Activated CD4-positive, alpha-beta T cell treated with anti-CD3 and anti-CD28 coated beads for 36 hours (primary cell): ENCODE measurements around the gene MLEC. TPM values are rescaled to one million over a fixed set of nuclear protein-coding genes. Genes with fewer than 3 reads are reported as not detected.

ENCODE experiments used
- ATAC-seq: fragments of 200-7000 bp; cut with Tn5 transposase; one replicate; pipeline ENCODE4 v1.10.0; 2021; ENCODE audit warnings: mild to moderate bottlenecking, moderate library complexity
- CTCF ChIA-PET: fragments of 350-600 bp; sonication (Branson Sonifier 250); formaldehyde crosslinking; loops from one replicate; lab custom pipeline; 2021; ENCODE audit warnings: antibody characterized with exemption; lab: Charles Lee
- POLR2A ChIA-PET: fragments of 350-600 bp; sonication (Branson Sonifier 250); formaldehyde crosslinking; loops from one replicate; lab custom pipeline; 2021; ENCODE audit warnings: antibody characterized with exemption, inconsistent platforms; lab: Charles Lee
- DNase-seq: peaks from one replicate; pipeline ENCODE4 v3.0.0-alpha.2; 2020
- H3K27ac Mint-ChIP-seq: one replicate; pipeline ENCODE4 v1.8.0; 2021; ENCODE audit warnings: mixed read lengths
- H3K27me3 Mint-ChIP-seq: one replicate; pipeline ENCODE4 v1.8.0; 2021; ENCODE audit warnings: mixed read lengths
- H3K36me3 Mint-ChIP-seq: one replicate; pipeline ENCODE4 v1.8.0; 2021; ENCODE audit warnings: low read depth, mixed read lengths
- H3K4me1 Mint-ChIP-seq: one replicate; pipeline ENCODE4 v1.8.0; 2021; ENCODE audit warnings: mixed read lengths
- H3K4me3 Mint-ChIP-seq: one replicate; pipeline ENCODE4 v1.8.0; 2021; ENCODE audit warnings: mild to moderate bottlenecking, moderate library complexity, mixed read lengths
- H3K9me3 Mint-ChIP-seq: one replicate; pipeline ENCODE4 v1.8.0; 2021; ENCODE audit warnings: low read depth, mixed read lengths
- intact Hi-C, 2 experiments: fragments of 100-400 bp; cut with DNase I in 1 of 2; cut with micrococcal nuclease in 1 of 2; formaldehyde crosslinking; loops; one replicate each; pipeline versions ENCODE4 v1.14.2 to v1.15.1; 2022 to 2024; cut with DNase I, micrococcal nuclease
- total RNA-seq, 2 experiments: library from RNA; stranded (reverse); gene quantifications; one replicate each; pipeline ENCODE4 v1.2.3, GENCODE V29; 2021

Gene MLEC
- total RNA-seq, 2 experiments from 2014 or later = 70.6 to 89.5 TPM

DNA sequence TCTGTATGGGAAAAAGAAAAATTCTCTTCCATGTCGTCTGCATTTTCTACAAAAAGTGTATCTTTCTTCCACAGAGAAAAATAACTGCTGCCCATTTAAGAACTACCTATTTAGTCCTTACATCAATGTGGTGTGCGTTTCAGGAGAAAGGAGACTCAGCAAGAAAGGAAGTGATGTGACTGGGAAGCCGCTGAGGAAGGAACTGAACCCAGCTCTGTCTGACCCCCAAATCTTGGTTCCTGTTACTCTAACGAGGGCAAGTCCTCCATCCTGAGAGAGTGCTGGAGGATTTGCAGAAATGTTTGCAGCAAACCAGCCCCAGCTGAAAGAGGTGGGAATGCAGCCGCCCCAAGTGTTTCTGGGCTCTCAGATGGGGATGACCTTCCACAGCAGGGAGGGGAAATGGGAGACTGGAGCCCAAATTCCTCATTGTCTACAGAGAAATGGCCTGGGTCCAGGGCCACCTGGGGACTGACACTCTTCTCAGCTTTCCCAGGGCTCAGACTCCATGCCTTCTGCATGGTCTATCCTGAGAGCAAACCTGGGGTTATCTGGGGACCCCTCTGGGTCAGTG, 6.7 kb upstream of the MLEC start:
- no peaks in the 10 kb centered on the region for H3K27me3 Mint-ChIP-seq

DNA sequence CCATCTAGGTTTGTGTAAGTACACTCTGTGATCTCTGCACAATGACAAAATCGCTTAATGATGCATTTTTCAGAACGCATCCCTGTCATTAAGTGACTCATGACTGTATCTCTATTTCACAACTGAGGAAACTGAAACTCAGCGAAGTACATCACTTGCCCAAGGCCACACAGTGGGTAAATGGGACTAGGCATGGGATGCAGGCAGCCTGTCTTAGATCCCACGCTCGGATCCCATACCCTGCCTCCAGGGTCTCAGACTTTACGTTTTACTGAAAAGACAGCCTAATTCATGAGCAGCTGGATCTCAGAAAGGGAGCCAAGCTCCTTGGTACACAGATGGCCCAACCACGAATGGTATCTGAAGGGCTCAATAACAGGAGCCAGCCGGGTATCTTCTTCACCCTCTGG, 2.4 kb upstream of the MLEC start:
- peak; percentile 6 for ATAC-seq
- POLR2A ChIA-PET = no interaction called here
- H3K27me3 Mint-ChIP-seq = no peaks in the 10 kb centered on the region
- no peak overlapping the region for H3K4me3 Mint-ChIP-seq
- peak; percentile 31 for DNase-seq
- CTCF ChIA-PET = interaction anchor here (0.8 to 1.5 kb wide), 2 partner anchors 11 to 37 kb away, joined by 3 read pairs; no protein-coding TSS in a partner anchor
- intact Hi-C loops = no loop called here
- peaks cover 27% of the 10 kb centered on the region for H3K4me1 Mint-ChIP-seq
- H3K27ac Mint-ChIP-seq = peak overlapping the region; percentile 33
- no peaks in the 10 kb centered on the region for H3K9me3 Mint-ChIP-seq
- H3K36me3 Mint-ChIP-seq = peaks cover 4% of the 10 kb centered on the region

More for the DNA sequence above, 6.7 kb upstream of the MLEC start:
- no peaks in the 10 kb centered on the region for H3K36me3 Mint-ChIP-seq
- intact Hi-C loops = no loop called here
- DNase-seq (no peak), ATAC-seq (no peak)
- H3K4me1 Mint-ChIP-seq = peaks cover 19% of the 10 kb centered on the region
- H3K4me3 Mint-ChIP-seq = no peak overlapping the region
- ChIA-PET CTCF (interaction anchor here (3.1 kb wide), 1 partner anchor 31 kb away, joined by 18 read pairs; no protein-coding TSS in a partner anchor), POLR2A (no interaction called here)
- H3K9me3 Mint-ChIP-seq = no peaks in the 10 kb centered on the region
- no peak overlapping the region for H3K27ac Mint-ChIP-seq

DNA sequence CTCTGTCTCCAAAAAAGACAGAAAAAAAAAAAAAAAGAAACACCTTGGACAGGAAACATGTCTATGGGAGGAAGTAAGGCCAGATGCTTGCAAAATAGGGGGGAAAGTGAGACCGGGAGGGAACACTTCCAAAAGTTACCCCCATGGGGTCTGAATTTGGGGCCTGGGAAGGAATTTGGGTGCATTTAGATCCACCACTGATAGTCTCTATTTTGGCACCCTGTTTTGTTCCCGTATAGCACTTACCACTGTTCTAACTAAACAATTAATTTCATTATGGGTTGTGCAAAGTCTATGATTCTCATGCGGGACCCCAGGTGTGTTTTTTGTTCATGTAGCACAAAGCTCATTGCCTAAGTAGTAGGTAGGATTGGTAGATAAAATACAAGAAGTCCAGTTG, 1.4 kb upstream of the MLEC start:
- H3K9me3 Mint-ChIP-seq = no peaks in the 10 kb centered on the region
- H3K27ac Mint-ChIP-seq = peak overlapping the region; percentile 73
- DNase-seq = no peak
- CTCF ChIA-PET = interaction anchor here (1.5 kb wide), 2 partner anchors 12 to 38 kb away, joined by 3 to 7 read pairs; no protein-coding TSS in a partner anchor
- ATAC-seq = no peak
- H3K4me3 Mint-ChIP-seq = peak overlapping the region; percentile 81
- intact Hi-C loops = loop anchor here in 1 of 2 experiments (5.0 kb wide), 4 partner anchors 447 to 1117 kb away; partner anchors contain the start of genes BICDL1, P2RX4, P2RX7 and SETD1B
- peaks cover 6% of the 10 kb centered on the region for H3K36me3 Mint-ChIP-seq
- H3K27me3 Mint-ChIP-seq = no peaks in the 10 kb centered on the region
- POLR2A ChIA-PET = no interaction called here
- peaks cover 35% of the 10 kb centered on the region for H3K4me1 Mint-ChIP-seq

DNA sequence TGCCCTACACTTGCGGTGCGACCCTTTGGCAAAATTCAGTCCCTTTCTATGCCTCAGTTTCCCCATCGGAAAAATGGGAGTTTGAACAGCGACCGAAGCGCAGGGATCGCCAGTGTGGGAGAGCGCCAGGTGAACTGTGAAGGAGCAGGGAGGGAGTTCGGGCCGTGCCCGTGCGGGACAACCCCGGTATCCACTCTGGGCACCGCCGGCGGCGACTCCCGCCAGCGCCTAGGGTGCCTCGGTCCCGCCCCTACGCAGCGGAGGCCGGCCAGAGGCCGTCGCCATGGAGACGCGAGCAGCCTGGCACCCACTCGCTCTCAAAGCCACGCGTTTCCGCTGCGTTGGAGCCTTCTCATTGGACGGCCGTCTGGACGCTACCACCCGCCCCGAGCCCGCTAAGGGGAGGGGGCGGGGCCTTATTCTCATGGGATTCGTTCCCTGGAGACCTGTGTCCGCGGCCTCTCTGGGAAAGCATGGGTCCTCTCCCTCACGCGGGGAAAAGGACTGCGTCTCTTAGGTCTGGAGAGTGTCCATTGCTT, 729 bp upstream of the MLEC start:
- ChIA-PET POLR2A (interaction anchor here (0.6 to 1.0 kb wide), 3 partner anchors 37 to 395 kb away, joined by 3 to 5 read pairs (median 3); partner anchors contain the start of genes POP5 and RNU4-2), CTCF (interaction anchor here (0.6 to 1.5 kb wide), 5 partner anchors 12 to 273 kb away, joined by 3 to 7 read pairs (median 3); no protein-coding TSS in a partner anchor)
- no peaks in the 10 kb centered on the region for H3K9me3 Mint-ChIP-seq
- ATAC-seq (peak; percentile 80), DNase-seq (peak; percentile 99)
- no peaks in the 10 kb centered on the region for H3K27me3 Mint-ChIP-seq
- peak overlapping the region; percentile 81 for H3K4me3 Mint-ChIP-seq
- peaks cover 6% of the 10 kb centered on the region for H3K36me3 Mint-ChIP-seq
- intact Hi-C loops = loop anchor here (1.0 to 5.0 kb wide), 25 partner anchors 24 to 1116 kb away; partner anchors contain the start of genes COX6A1 (in 2 of the 2), ACADS (in 1 of the 2), ANAPC5 (in 1 of the 2) and BICDL1 (in 1 of the 2)
- peaks cover 41% of the 10 kb centered on the region for H3K4me1 Mint-ChIP-seq
- H3K27ac Mint-ChIP-seq = peak overlapping the region; percentile 85

DNA sequence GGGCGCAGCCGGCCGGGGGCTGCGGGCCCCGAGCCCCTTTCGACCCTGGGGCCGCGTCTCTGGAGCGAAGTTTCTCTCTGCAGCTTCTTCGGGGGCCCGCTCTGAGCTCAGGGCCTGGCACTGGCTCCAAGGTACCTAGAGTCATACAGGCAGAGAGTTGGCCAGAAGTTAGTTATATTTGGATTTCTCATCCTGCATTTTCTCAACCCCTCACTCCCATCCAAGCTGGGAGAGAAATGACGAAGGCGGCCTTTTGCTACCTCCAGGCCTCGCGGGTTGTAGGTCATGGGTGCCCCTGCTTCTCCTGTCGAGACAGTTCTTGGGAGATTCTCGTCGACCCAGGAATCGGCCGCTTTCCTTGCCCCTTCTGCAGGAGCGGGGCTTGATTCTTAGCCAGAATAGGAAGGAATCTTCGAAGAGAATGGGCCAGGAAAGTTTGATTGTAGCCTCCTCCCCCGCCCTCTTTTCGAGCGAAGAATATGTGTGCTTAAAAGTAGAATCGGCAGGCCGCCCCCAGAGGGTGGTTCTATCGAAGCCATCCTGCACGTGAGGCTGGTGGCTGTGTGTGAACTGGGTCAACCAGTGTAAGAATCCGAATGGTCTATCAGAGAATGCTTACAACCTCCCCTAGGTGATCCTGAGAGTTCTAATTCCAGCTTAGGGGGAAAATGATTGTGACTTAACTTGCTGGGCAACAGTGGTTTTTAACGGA, 785 bp downstream of the MLEC start:
- peak overlapping the region; percentile 78 for H3K27ac Mint-ChIP-seq
- H3K4me3 Mint-ChIP-seq = peak overlapping the region; percentile 92
- peak; percentile 66 for DNase-seq
- ChIA-PET CTCF (interaction anchor here (0.8 to 1.4 kb wide), 7 partner anchors 22 to 106 kb away, joined by 3 to 5 read pairs (median 4); partner anchors contain the start of genes POP5 and UNC119B), POLR2A (interaction anchor here (0.5 kb wide), 1 partner anchor 48 kb away, joined by 3 read pairs; no protein-coding TSS in a partner anchor)
- H3K4me1 Mint-ChIP-seq = peaks cover 54% of the 10 kb centered on the region
- intact Hi-C loops = loop anchor here (1.0 to 5.0 kb wide), 13 partner anchors 41 to 1115 kb away; partner anchors contain the start of genes BICDL1 (in 1 of the 2), CABP1 (in 1 of the 2), CAMKK2 (in 1 of the 2) and COX6A1 (in 1 of the 2)
- peaks cover 13% of the 10 kb centered on the region for H3K36me3 Mint-ChIP-seq
- no peak for ATAC-seq
- H3K27me3 Mint-ChIP-seq = no peaks in the 10 kb centered on the region
- no peaks in the 10 kb centered on the region for H3K9me3 Mint-ChIP-seq

DNA sequence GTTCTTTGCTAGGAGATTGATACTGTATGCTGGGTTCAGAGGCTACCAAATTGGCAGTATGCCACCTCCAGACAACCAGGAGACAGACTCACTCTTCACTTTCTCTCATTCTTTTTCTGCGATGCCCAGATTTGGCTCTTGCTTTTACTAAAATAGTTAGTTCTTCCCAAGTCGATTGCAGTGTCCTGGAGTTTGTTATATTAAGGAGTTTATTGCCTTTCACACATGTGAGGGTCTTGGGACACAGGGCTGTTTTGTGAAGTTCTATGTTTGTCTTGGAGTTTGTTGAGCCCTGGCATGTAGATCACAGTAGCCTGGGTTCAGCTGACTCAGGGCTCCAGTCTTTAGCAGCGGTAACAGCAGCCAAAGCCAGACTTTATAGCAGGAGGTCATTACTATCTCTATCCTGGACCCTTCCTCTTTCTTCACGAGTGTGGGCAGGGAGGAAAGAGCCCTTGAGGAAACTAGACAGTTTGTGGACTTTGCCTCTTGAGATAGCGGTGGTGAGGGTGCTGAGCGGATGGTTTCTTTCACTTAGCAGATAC, 1.6 kb downstream of the MLEC start:
- Mint-ChIP-seq H3K9me3 (no peaks in the 10 kb centered on the region), H3K4me3 (peak overlapping the region; percentile 92), H3K27ac (peak overlapping the region; percentile 78), H3K27me3 (no peaks in the 10 kb centered on the region), H3K36me3 (peaks cover 18% of the 10 kb centered on the region), H3K4me1 (peaks cover 59% of the 10 kb centered on the region)
- ChIA-PET CTCF (interaction anchor here (0.8 to 1.4 kb wide), 6 partner anchors 21 to 107 kb away, joined by 3 to 5 read pairs (median 4); partner anchors contain the start of genes POP5 and UNC119B), POLR2A (no interaction called here)
- intact Hi-C loops = loop anchor here in 1 of 2 experiments (5.0 kb wide), 4 partner anchors 444 to 1114 kb away; partner anchors contain the start of genes BICDL1, P2RX4, P2RX7 and SETD1B
- ATAC-seq = no peak
- DNase-seq = no peak

DNA sequence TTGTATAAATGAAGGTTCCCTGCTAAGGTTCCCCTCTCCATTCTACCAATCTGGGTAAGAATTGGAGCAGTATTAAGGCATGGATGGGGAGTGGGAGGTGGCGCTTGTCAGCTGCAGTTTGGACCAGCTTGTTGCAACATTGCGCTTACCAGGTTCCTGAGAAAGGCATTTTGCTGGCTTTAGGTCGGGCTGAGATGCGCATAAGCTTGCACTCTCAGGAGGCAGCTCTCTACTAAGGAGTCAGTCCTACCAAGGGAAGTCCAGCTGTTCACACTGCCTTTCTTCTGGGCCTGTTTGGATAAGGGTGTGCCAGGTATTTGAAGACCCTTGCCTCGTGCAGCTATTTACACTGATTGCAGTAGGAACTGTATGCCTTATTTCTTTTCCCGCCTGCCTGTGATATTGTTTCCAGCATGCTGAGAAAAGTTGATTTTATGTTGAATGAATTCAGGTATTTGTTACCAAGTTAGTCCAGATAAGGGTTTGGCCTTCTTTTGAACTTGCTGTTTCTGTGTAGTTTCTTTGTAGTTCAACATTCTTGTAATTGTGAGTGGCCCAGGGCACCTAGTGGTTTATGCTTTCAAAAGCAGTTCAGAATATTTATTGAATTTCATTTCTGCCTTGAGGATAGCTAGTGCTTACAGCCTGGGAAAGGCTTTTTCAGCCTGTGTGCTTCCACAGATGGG, 2.6 kb downstream of the MLEC start:
- peaks cover 56% of the 10 kb centered on the region for H3K4me1 Mint-ChIP-seq
- H3K4me3 Mint-ChIP-seq = peak overlapping the region; percentile 92
- H3K9me3 Mint-ChIP-seq = no peaks in the 10 kb centered on the region
- no peak for DNase-seq
- intact Hi-C loops = loop anchor here in 1 of 2 experiments (5.0 kb wide), 4 partner anchors 443 to 1113 kb away; partner anchors contain the start of genes BICDL1, P2RX4, P2RX7 and SETD1B
- ChIA-PET POLR2A (interaction anchor here (0.8 to 1.2 kb wide), 2 partner anchors 10 to 40 kb away, joined by 4 to 6 read pairs; no protein-coding TSS in a partner anchor), CTCF (interaction anchor here (0.6 to 1.7 kb wide), 5 partner anchors 9 to 110 kb away, joined by 3 to 6 read pairs (median 3); no protein-coding TSS in a partner anchor)
- H3K27me3 Mint-ChIP-seq = no peaks in the 10 kb centered on the region
- H3K27ac Mint-ChIP-seq = no peak overlapping the region
- ATAC-seq = no peak
- H3K36me3 Mint-ChIP-seq = peaks cover 26% of the 10 kb centered on the region

DNA sequence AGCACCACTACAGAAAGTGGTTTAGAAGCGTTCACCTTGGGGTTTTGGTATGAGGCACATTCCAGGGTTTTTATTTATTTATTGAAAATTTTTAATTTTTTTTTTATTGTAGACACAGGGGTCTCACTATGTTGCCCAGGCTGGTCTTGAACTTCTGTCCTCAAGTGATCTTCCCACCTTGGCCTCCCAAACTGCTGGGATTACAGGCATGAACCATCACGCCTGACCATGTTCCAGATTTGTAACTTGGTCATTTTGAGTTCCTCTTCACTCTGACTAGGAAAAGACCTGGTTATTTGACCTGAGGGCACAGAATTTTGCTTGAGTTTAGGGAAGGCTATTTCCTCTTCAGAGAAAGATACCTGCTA, 3.1 kb downstream of the MLEC start:
- intact Hi-C loops = no loop called here
- H3K27me3 Mint-ChIP-seq = no peaks in the 10 kb centered on the region
- no peak overlapping the region for H3K27ac Mint-ChIP-seq
- CTCF ChIA-PET = interaction anchor here (1.2 to 1.7 kb wide), 3 partner anchors 9 to 107 kb away, joined by 3 to 6 read pairs (median 3); no protein-coding TSS in a partner anchor
- H3K36me3 Mint-ChIP-seq = peaks cover 31% of the 10 kb centered on the region
- no peak overlapping the region for H3K4me3 Mint-ChIP-seq
- ATAC-seq (no peak), DNase-seq (no peak)
- H3K4me1 Mint-ChIP-seq = peaks cover 52% of the 10 kb centered on the region
- POLR2A ChIA-PET = interaction anchor here (0.6 to 1.2 kb wide), 3 partner anchors 9 to 270 kb away, joined by 3 to 6 read pairs (median 4); no protein-coding TSS in a partner anchor
- no peaks in the 10 kb centered on the region for H3K9me3 Mint-ChIP-seq

DNA sequence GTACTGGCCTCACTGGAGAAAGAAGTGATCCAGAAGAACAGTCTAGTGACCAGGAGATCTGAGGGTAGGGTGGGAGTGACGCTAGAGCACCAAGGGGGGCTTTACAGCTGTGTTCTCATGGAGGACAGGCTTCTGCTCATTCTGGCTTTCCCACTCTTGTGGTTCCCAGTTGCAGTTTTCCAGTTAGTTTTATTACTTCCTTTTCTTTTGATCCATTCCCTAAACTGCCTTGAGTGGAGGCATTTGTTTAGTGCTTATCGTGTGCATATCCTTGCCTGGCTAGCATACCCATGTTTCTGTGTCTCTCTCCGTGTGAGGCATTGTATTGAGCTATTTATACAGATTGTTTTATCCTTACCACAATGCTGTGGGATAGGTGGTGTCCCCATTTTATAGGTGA, 4.0 kb downstream of the MLEC start:
- Mint-ChIP-seq H3K36me3 (peaks cover 38% of the 10 kb centered on the region), H3K27ac (no peak overlapping the region), H3K4me1 (peaks cover 48% of the 10 kb centered on the region), H3K4me3 (no peak overlapping the region), H3K9me3 (no peaks in the 10 kb centered on the region), H3K27me3 (no peaks in the 10 kb centered on the region)
- no peak for ATAC-seq
- ChIA-PET CTCF (interaction anchor here (1.2 to 1.7 kb wide), 3 partner anchors 8 to 44 kb away, joined by 3 to 6 read pairs (median 3); no protein-coding TSS in a partner anchor), POLR2A (interaction anchor here (0.6 to 1.2 kb wide), 2 partner anchors 8 to 269 kb away, joined by 3 to 6 read pairs; no protein-coding TSS in a partner anchor)
- intact Hi-C loops = no loop called here
- DNase-seq = no peak

DNA sequence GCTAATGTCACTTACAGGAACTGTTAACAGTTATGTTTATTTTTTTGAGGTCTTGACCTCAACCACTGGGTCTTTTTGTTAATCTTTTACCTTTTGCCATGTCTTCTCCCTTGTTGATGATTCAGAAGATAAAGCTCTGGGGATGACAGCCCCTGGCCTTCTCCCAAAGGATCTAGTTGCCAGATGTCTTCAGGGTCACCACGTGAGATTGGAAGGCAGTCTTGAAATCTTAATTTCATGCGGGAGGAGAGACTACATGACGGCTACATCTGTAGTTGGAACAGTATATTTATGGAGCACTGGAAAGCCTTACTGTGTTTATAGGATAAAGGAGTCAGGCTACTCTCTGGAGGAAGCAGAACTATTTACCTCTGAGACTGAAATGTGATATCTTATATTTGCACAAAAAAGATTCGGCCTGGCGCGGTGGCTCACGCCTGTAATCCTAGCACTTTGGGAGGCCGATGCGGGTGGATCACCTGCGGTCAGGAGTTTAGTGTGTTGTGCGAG, 5.6 kb downstream of the MLEC start:
- ChIA-PET POLR2A (no interaction called here), CTCF (interaction anchor here (0.6 kb wide), 1 partner anchor 750 kb away, joined by 3 read pairs; no protein-coding TSS in a partner anchor)
- Mint-ChIP-seq H3K4me3 (no peak overlapping the region), H3K36me3 (peaks cover 52% of the 10 kb centered on the region), H3K27ac (peak overlapping the region; percentile 52), H3K27me3 (no peaks in the 10 kb centered on the region), H3K4me1 (peaks cover 48% of the 10 kb centered on the region), H3K9me3 (no peaks in the 10 kb centered on the region)
- ATAC-seq (no peak), DNase-seq (no peak)
- intact Hi-C loops = no loop called here
